ENCODE data around the gene AKAP10.
"Not testable (repeated sequence)": the region's sequence is repeated elsewhere in the genome, so short reads cannot be mapped to it uniquely, and the experiment has no call there.

AKAP10 gene

GRCh38 chr17:19867329-19868078 lies 110.1 kb downstream of the AKAP10 start, which contains the start of gene ULK2:
TSS of gene ULK2 (minus strand) at chr17:19867936. CDS start at chr17:19867417, 519 bp downstream.
- peak; percentile 33 for DNase-seq (ENCODE audit: low read depth)

GRCh38 chr17:19867079-19867328 lies 110.6 kb downstream of the AKAP10 start:
- peak; percentile 21 for DNase-seq (ENCODE audit: low read depth)

- no peak for DNase-seq (ENCODE audit: low read depth)
These were observed 112.6 kb downstream of the AKAP10 start for GRCh38 chr17:19865021-19865420.

- DNase-seq (ENCODE audit: low read depth): not testable (repeated sequence)
These were observed 116.9 kb downstream of the AKAP10 start for GRCh38 chr17:19860647-19861177.

GRCh38 chr17:19857640-19858039 lies 120.0 kb downstream of the AKAP10 start:
- no peak for DNase-seq (ENCODE audit: low read depth)

Measured in activated T-helper 9 cell treated with anti-CD3 and anti-CD28 coated beads, Interleukin-2, amount 50 U/mL, for 16 hours (primary cell).